ENCODE results near the gene FBXL7.

Gene FBXL7

GRCh38 chr5:15621094-15621493 is 121.1 kb downstream of the FBXL7 start:
- no peaks in the 10 kb centered on the region for H3K9me3 ChIP-seq (ENCODE audit: insufficient read depth, low read length, severe bottlenecking)
- DNase-seq (no peak), ATAC-seq (ENCODE audit: insufficient read depth, low read depth) (no peak)
- no peak overlapping the region for H3K9ac ChIP-seq (ENCODE audit: low read depth, low read length)
- no peaks in the 10 kb centered on the region for H3K36me3 ChIP-seq (ENCODE audit: insufficient read depth, low read length)
- H3K79me2 ChIP-seq (ENCODE audit: insufficient read depth, low read length): no peaks in the 10 kb centered on the region
- no peak overlapping the region for H2AFZ ChIP-seq (ENCODE audit: low read depth, low read length)
- no peak overlapping the region for H3K4me2 ChIP-seq (ENCODE audit: insufficient read depth, low read length)
- H3K4me1 ChIP-seq (ENCODE audit: insufficient read depth, low read length): no peaks in the 10 kb centered on the region
- TF ChIP-seq EZH2 (IDR thresholded peaks at IDR 0.05; ENCODE audit: borderline replicate concordance, low read depth, low read length, severe bottlenecking) (no peak), CTCF (IDR thresholded peaks at IDR 0.05; ENCODE audit: borderline replicate concordance, extremely low read depth, low read length, poor library complexity, severe bottlenecking) (no peak)
- H3K4me3 ChIP-seq (ENCODE audit: low read depth in 1 of 2, low read length in 2 of 2): no peak overlapping the region
- H4K20me1 ChIP-seq (ENCODE audit: insufficient read depth, low read length): no peaks in the 10 kb centered on the region
- no peak overlapping the region for H3K27ac ChIP-seq (ENCODE audit: low read length)
- no peaks in the 10 kb centered on the region for H3K27me3 ChIP-seq (ENCODE audit: insufficient read depth, low read length, poor library complexity)

GRCh38 chr5:15623794-15624193 is 123.8 kb downstream of the FBXL7 start:
- no peaks in the 10 kb centered on the region for H3K36me3 ChIP-seq (ENCODE audit: insufficient read depth, low read length)
- H4K20me1 ChIP-seq (ENCODE audit: insufficient read depth, low read length): no peaks in the 10 kb centered on the region
- no peak overlapping the region for H2AFZ ChIP-seq (ENCODE audit: low read depth, low read length)
- H3K27ac ChIP-seq (ENCODE audit: low read length): no peak overlapping the region
- no peaks in the 10 kb centered on the region for H3K4me1 ChIP-seq (ENCODE audit: insufficient read depth, low read length)
- H3K9me3 ChIP-seq (ENCODE audit: insufficient read depth, low read length, severe bottlenecking): no peaks in the 10 kb centered on the region
- no peak for TF ChIP-seq CTCF (IDR thresholded peaks at IDR 0.05; ENCODE audit: borderline replicate concordance, extremely low read depth, low read length, poor library complexity, severe bottlenecking)
- no peak overlapping the region for H3K9ac ChIP-seq (ENCODE audit: low read depth, low read length)
- DNase-seq: no peak
- no peak for ATAC-seq (ENCODE audit: insufficient read depth, low read depth)
- no peaks in the 10 kb centered on the region for H3K27me3 ChIP-seq (ENCODE audit: insufficient read depth, low read length, poor library complexity)
- H3K79me2 ChIP-seq (ENCODE audit: insufficient read depth, low read length): no peaks in the 10 kb centered on the region
- no peak overlapping the region for H3K4me3 ChIP-seq (ENCODE audit: low read depth in 1 of 2, low read length in 2 of 2)
- no peak overlapping the region for H3K4me2 ChIP-seq (ENCODE audit: insufficient read depth, low read length)

GRCh38 chr5:15627109-15627508 is 127.1 kb downstream of the FBXL7 start:
- Histone ChIP-seq H3K4me2 (ENCODE audit: insufficient read depth, low read length) (no peak overlapping the region), H2AFZ (ENCODE audit: low read depth, low read length) (no peak overlapping the region), H3K9me3 (ENCODE audit: insufficient read depth, low read length, severe bottlenecking) (no peaks in the 10 kb centered on the region), H4K20me1 (ENCODE audit: insufficient read depth, low read length) (no peaks in the 10 kb centered on the region), H3K4me3 (ENCODE audit: low read depth in 1 of 2, low read length in 2 of 2) (no peak overlapping the region), H3K27ac (ENCODE audit: low read length) (no peak overlapping the region), H3K36me3 (ENCODE audit: insufficient read depth, low read length) (no peaks in the 10 kb centered on the region), H3K4me1 (ENCODE audit: insufficient read depth, low read length) (no peaks in the 10 kb centered on the region), H3K79me2 (ENCODE audit: insufficient read depth, low read length) (no peaks in the 10 kb centered on the region), H3K9ac (ENCODE audit: low read depth, low read length) (no peak overlapping the region), H3K27me3 (ENCODE audit: insufficient read depth, low read length, poor library complexity) (no peaks in the 10 kb centered on the region)
- TF ChIP-seq CTCF (IDR thresholded peaks at IDR 0.05; ENCODE audit: borderline replicate concordance, extremely low read depth, low read length, poor library complexity, severe bottlenecking) (no peak), EZH2 (IDR thresholded peaks at IDR 0.05; ENCODE audit: borderline replicate concordance, low read depth, low read length, severe bottlenecking) (no peak)
- no peak for ATAC-seq (ENCODE audit: insufficient read depth, low read depth)
- DNase-seq: no peak

GRCh38 chr5:15627647-15628046 is 127.7 kb downstream of the FBXL7 start:
- no peaks in the 10 kb centered on the region for H4K20me1 ChIP-seq (ENCODE audit: insufficient read depth, low read length)
- no peaks in the 10 kb centered on the region for H3K9me3 ChIP-seq (ENCODE audit: insufficient read depth, low read length, severe bottlenecking)
- DNase-seq (no peak), ATAC-seq (ENCODE audit: insufficient read depth, low read depth) (no peak)
- H3K79me2 ChIP-seq (ENCODE audit: insufficient read depth, low read length): no peaks in the 10 kb centered on the region
- H3K4me2 ChIP-seq (ENCODE audit: insufficient read depth, low read length): no peak overlapping the region
- no peaks in the 10 kb centered on the region for H3K4me1 ChIP-seq (ENCODE audit: insufficient read depth, low read length)
- no peak overlapping the region for H2AFZ ChIP-seq (ENCODE audit: low read depth, low read length)
- no peaks in the 10 kb centered on the region for H3K36me3 ChIP-seq (ENCODE audit: insufficient read depth, low read length)
- no peak overlapping the region for H3K9ac ChIP-seq (ENCODE audit: low read depth, low read length)
- no peak overlapping the region for H3K27ac ChIP-seq (ENCODE audit: low read length)
- TF ChIP-seq EZH2 (IDR thresholded peaks at IDR 0.05; ENCODE audit: borderline replicate concordance, low read depth, low read length, severe bottlenecking): no peak
- TF ChIP-seq CTCF (IDR thresholded peaks at IDR 0.05; ENCODE audit: borderline replicate concordance, extremely low read depth, low read length, poor library complexity, severe bottlenecking): no peak
- no peak overlapping the region for H3K4me3 ChIP-seq (ENCODE audit: low read depth in 1 of 2, low read length in 2 of 2)
- no peaks in the 10 kb centered on the region for H3K27me3 ChIP-seq (ENCODE audit: insufficient read depth, low read length, poor library complexity)

Data from DND-41 (cell line).